Transverse colon (tissue), 3 donors: ENCODE data around the gene SLC30A3.

Experiments used
- CTCF ChIP-seq, 5 experiments: fragments of 200-600 bp in 3 of 5; fragments of 450-650 bp in 2 of 5; sonication (generic) in 3 of 5; IDR thresholded peaks; 1 replicate in 2 of 5; 2 replicates in 3 of 5; pipeline ENCODE4 v1.5.1; 2016 to 2017; ENCODE audit warnings: antibody characterized with exemption in 5 of 5, inconsistent platforms in 3 of 5, mild to moderate bottlenecking in 2 of 5, moderate library complexity in 1 of 5
- EP300 ChIP-seq: sonication (generic); formaldehyde crosslinking; IDR thresholded peaks from one replicate; pipeline ENCODE4 v1.6.1; 2017; ENCODE audit warnings: antibody characterized with exemption, low read depth
- POLR2A ChIP-seq: fragments of 450-650 bp; IDR thresholded peaks from one replicate; pipeline ENCODE4 v1.6.1; 2016; ENCODE audit warnings: antibody characterized with exemption, mild to moderate bottlenecking, moderate library complexity

- TF ChIP-seq CTCF (IDR thresholded peaks at IDR 0.05) (no peak), EP300 (no peak), POLR2A (no peak)
These were observed 44.9 kb upstream of the SLC30A3 start for GRCh38 chr2:27307545-27308358.
